K562 (cell line): ENCODE results near the gene ICAM2. TPM values are rescaled to one million over a fixed set of nuclear protein-coding genes. Genes with fewer than 3 reads are reported as not detected.
A peak's percentile ranks its signal among the peaks of the same experiment; 100 is the strongest.

Source experiments
- ATAC-seq: fragments of 200-7000 bp; cut with Tn5 transposase; 3 replicates; pipeline ENCODE4 v1.9.1; 2020; ENCODE audit warnings: moderate library complexity
- BruUV-seq: library from RNA; stranded (reverse); fragments of 400-500 nt; replicated peaks from 2 replicates; lab custom pipeline; 2021; lab: Mats Ljungman, UMichigan
- CTCF ChIA-PET: fragments of 300-600 bp; formaldehyde crosslinking; extraction: SDS; loops from one replicate; lab custom pipeline; 2021; ENCODE audit warnings: low intra/inter-chr PET ratio; lab: Yijun Ruan, JAX
- POLR2A ChIA-PET: fragments of 300-600, 350-650 bp; sonication (Branson Sonifier 250); formaldehyde crosslinking; extraction: SDS; loops from one replicate; lab custom pipeline; 2021; ENCODE audit warnings: antibody characterized with exemption, inconsistent platforms; lab: Yijun Ruan, JAX
- DNase-seq, 4 experiments: peaks; one replicate each; pipeline versions ENCODE4 v3.0.0 to v3.0.0-alpha.2; 2011 to 2018; ENCODE audit warnings: low spot score in 3 of 4, mixed read lengths in 3 of 4; ENCODE audit errors: extremely low read depth in 1 of 4
- FAIRE-seq: peaks from 2 replicates; lab custom pipeline; 2011; peaks lifted over from hg19 to GRCh38; lab: Jason Lieb, UNC
- H2AFZ ChIP-seq: 2 replicates; pipeline ENCODE4 v1.6.0; 2011; ENCODE audit warnings: low read depth, low read length, control low read depth, inconsistent platforms
- H3K27ac ChIP-seq: fragments of 200-600 bp; 3 replicates; pipeline ENCODE4 v1.8.0; 2011; ENCODE audit warnings: low read depth, mild to moderate bottlenecking, control low read depth, inconsistent platforms, low read length, moderate library complexity, mixed read lengths; ENCODE audit errors: extremely low read depth
- H3K27me3 ChIP-seq, 2 experiments: fragments of 300-600 bp in 1 of 2; 2 replicates in 1 of 2; 3 replicates in 1 of 2; pipeline versions ENCODE4 v1.6.0 to v1.8.0; 2011; ENCODE audit warnings: inconsistent platforms in 2 of 2, low read length in 2 of 2, mild to moderate bottlenecking in 1 of 2, mixed read lengths in 1 of 2, moderate library complexity in 1 of 2; ENCODE audit not compliant: control insufficient read depth in 2 of 2, insufficient read depth in 2 of 2
- H3K36me3 ChIP-seq: fragments of 300-600 bp; 3 replicates; pipeline ENCODE4 v1.8.0; 2011; ENCODE audit warnings: mild to moderate bottlenecking, low read length, inconsistent platforms; ENCODE audit not compliant: control insufficient read depth, insufficient read depth
- H3K4me1 ChIP-seq, 2 experiments: fragments of 200-600 bp in 1 of 2; replicated peaks in 1 of 2; 2 replicates in 1 of 2; 3 replicates in 1 of 2; pipeline versions ENCODE4 v1.5.1 to v1.8.0; 2011; ENCODE audit warnings: inconsistent platforms in 2 of 2, low read length in 2 of 2, mild to moderate bottlenecking in 1 of 2, mixed read lengths in 1 of 2, moderate library complexity in 1 of 2; ENCODE audit not compliant: control insufficient read depth in 2 of 2, insufficient read depth in 2 of 2
- H3K4me2 ChIP-seq: 2 replicates; pipeline ENCODE4 v1.6.1; 2011; ENCODE audit warnings: low read length, control low read depth, inconsistent platforms, mixed read lengths; ENCODE audit not compliant: insufficient read depth
- H3K4me3 ChIP-seq: fragments of 200-600 bp; sonication (generic), shearing (Covaris generic); 2 replicates; pipeline ENCODE4 v1.5.1; 2016; ENCODE audit warnings: control low read depth, inconsistent platforms
- H3K79me2 ChIP-seq: fragments of 200-600 bp; 3 replicates; pipeline ENCODE4 v1.8.0; 2011; ENCODE audit warnings: low read length, inconsistent platforms; ENCODE audit not compliant: control insufficient read depth, insufficient read depth
- H3K9ac ChIP-seq, 2 experiments: 2 replicates each; pipeline versions ENCODE4 v1.6.0 to v1.6.1; 2011; ENCODE audit warnings: low read depth in 2 of 2, low read length in 2 of 2, control low read depth in 1 of 2, inconsistent platforms in 1 of 2, mild to moderate bottlenecking in 1 of 2, mixed read lengths in 1 of 2; ENCODE audit not compliant: insufficient read depth in 1 of 2
- H3K9me1 ChIP-seq: one replicate; pipeline ENCODE4 v1.6.0; 2011; ENCODE audit warnings: inconsistent platforms, mild to moderate bottlenecking, low read length, moderate library complexity; ENCODE audit not compliant: control insufficient read depth, insufficient read depth
- H3K9me3 ChIP-seq: replicated peaks from 2 replicates; pipeline ENCODE4 v1.5.1; 2011; ENCODE audit warnings: low read depth, low read length, inconsistent platforms; ENCODE audit not compliant: control insufficient read depth, insufficient read depth
- H4K20me1 ChIP-seq: replicated peaks from 2 replicates; pipeline ENCODE4 v1.6.1; 2011; ENCODE audit warnings: low read length, inconsistent platforms, mixed read lengths; ENCODE audit not compliant: control insufficient read depth, insufficient read depth
- ARID2 ChIP-seq: fragments of 450-650 bp; IDR thresholded peaks from 2 replicates; pipeline ENCODE4 v1.6.1; 2017; ENCODE audit warnings: antibody characterized with exemption, mild to moderate bottlenecking
- COPS2 ChIP-seq: fragments of 450-650 bp; conservative IDR thresholded peaks from 2 replicates; pipeline ENCODE4 v1.6.1; 2016; ENCODE audit warnings: mild to moderate bottlenecking, moderate library complexity
- MYNN ChIP-seq, 2 experiments: sonication (generic); formaldehyde crosslinking in 1 of 2; IDR thresholded peaks; 2 replicates each; pipeline versions ENCODE4 v1.5.0 to v1.6.1; 2016 to 2020; ENCODE audit warnings: antibody characterized with exemption in 1 of 2, missing genetic modification reagents in 1 of 2
- NBN ChIP-seq: fragments of 450-650 bp; IDR thresholded peaks from 2 replicates; pipeline ENCODE4 v1.6.1; 2016; ENCODE audit warnings: low read depth, mild to moderate bottlenecking
- NCOR1 ChIP-seq: fragments of 450-650 bp; IDR thresholded peaks from 2 replicates; pipeline ENCODE4 v1.6.1; 2016; ENCODE audit warnings: mild to moderate bottlenecking, moderate library complexity
- NELFE ChIP-seq: IDR thresholded peaks from 2 replicates; pipeline ENCODE4 v1.6.1; 2011; ENCODE audit warnings: mild to moderate bottlenecking; ENCODE audit not compliant: insufficient read depth, insufficient read length
- NRF1 ChIP-seq, 2 experiments: fragments of 450-650 bp; IDR thresholded peaks in 1 of 2; conservative IDR thresholded peaks in 1 of 2; 2 replicates each; pipeline ENCODE4 v1.6.1; 2014; ENCODE audit warnings: mild to moderate bottlenecking in 2 of 2
- SP2 ChIP-seq: IDR thresholded peaks from 2 replicates; pipeline ENCODE4 v1.6.1; 2011; ENCODE audit warnings: mild to moderate bottlenecking, low read depth, low read length, moderate library complexity; ENCODE audit not compliant: poor library complexity, severe bottlenecking; ENCODE audit errors: extremely low read depth
- ZNF140 ChIP-seq: fragments of 250-450 bp; sonication (Bioruptor Pico); IDR thresholded peaks from 2 replicates; pipeline ENCODE4 v1.8.0; 2021; ENCODE audit warnings: moderate library complexity, mild to moderate bottlenecking, inconsistent platforms
- ZNF584 ChIP-seq: fragments of 200-800 bp; sonication (Bioruptor generic); IDR thresholded peaks from 2 replicates; pipeline ENCODE4 v1.6.1; 2016; ENCODE audit warnings: low read depth, mild to moderate bottlenecking, missing genetic modification characterization, missing compliant biosample characterization
- ZNF830 ChIP-seq: fragments of 250-450 bp; sonication (Bioruptor Pico); IDR thresholded peaks from 2 replicates; pipeline ENCODE4 v1.5.0; 2021; ENCODE audit warnings: mild to moderate bottlenecking
- WGBS: fragments of 100-300 bp; shearing (Covaris generic); methylation state at CpG from one replicate; pipeline ENCODE4 v1.1.6; 2016; ENCODE audit warnings: low coverage, mixed read lengths; ENCODE audit not compliant: insufficient coverage; ENCODE audit errors: missing lambda C conversion rate; 5-methylcytosine and 5-hydroxymethylcytosine counted together
- in situ Hi-C: fragments of 300-500 bp; cut with MboI; formaldehyde crosslinking; loops from 4 replicates; pipeline ENCODE4 v1.15.0; 2018; ENCODE audit warnings: inconsistent platforms, mixed read lengths
- intact Hi-C: fragments of 100-400 bp; cut with micrococcal nuclease; formaldehyde crosslinking; loops from 2 replicates; pipeline ENCODE4 v1.14.2; 2022
- polyA plus RNA-seq, 8 experiments: library from polyadenylated mRNA; depleted of rRNA in 4 of 8; stranded (reverse) in 5 of 8; unstranded in 3 of 8; fragments of >200 nt; fragmentation: Nextera tagmentation in 2 of 8; fragmentation: Illumina TruSeq in 1 of 8; extraction: Ambion mirVana in 2 of 8; extraction: Trizol in 1 of 8; gene quantifications; 2 replicates each; pipeline versions ENCODE4 v1.2.1 to v1.2.3, GENCODE V29; 2011 to 2014; ENCODE audit warnings: inconsistent platforms in 1 of 8, missing spikeins in 1 of 8
- total RNA-seq, 7 experiments: library from RNA; depleted of rRNA in 6 of 7; stranded (reverse); fragments of >200 nt in 6 of 7; fragmentation: Illumina TruSeq in 2 of 7; extraction: Trizol in 2 of 7; gene quantifications; 2 replicates each; pipeline versions ENCODE4 v1.2.1 to v1.2.3, GENCODE V29; 2011 to 2021; ENCODE audit warnings: low replicate concordance in 1 of 7
- TF ChIP-seq, protein P1 (sequence below): sonication (generic); formaldehyde crosslinking; IDR thresholded peaks from 2 replicates; pipeline ENCODE4 v1.8.0; 2022; ENCODE audit warnings: missing genetic modification reagents, mild to moderate bottlenecking, moderate library complexity, borderline replicate concordance
- TF ChIP-seq, protein P2 (sequence below): fragments of 450-650 bp; formaldehyde crosslinking; IDR thresholded peaks from 2 replicates; pipeline ENCODE4 v1.4.0; 2020; ENCODE audit warnings: mild to moderate bottlenecking
- TF ChIP-seq, protein P3 (sequence below): IDR thresholded peaks from 2 replicates; pipeline ENCODE4 v1.6.1; 2011; ENCODE audit warnings: borderline replicate concordance, low read depth, mild to moderate bottlenecking, moderate library complexity, low read length; ENCODE audit not compliant: insufficient read depth, poor library complexity, severe bottlenecking
- TF ChIP-seq, protein P4 (sequence below): conservative IDR thresholded peaks from 2 replicates; pipeline ENCODE4 v1.6.1; 2011; ENCODE audit warnings: low read depth, mild to moderate bottlenecking, low read length; ENCODE audit not compliant: control insufficient read depth

The ICAM2 gene
- total and polyA plus RNA-seq, 9 of the 15 experiments (the other 6 are each of a cell fraction or from before 2014, with no cell fraction given): 37.9 to 89.4 (median 60.6) TPM

GRCh38 chr17:63984651-63985386, 35.6 kb downstream of the ICAM2 start (continued):
- TF ChIP-seq, protein P1, sequence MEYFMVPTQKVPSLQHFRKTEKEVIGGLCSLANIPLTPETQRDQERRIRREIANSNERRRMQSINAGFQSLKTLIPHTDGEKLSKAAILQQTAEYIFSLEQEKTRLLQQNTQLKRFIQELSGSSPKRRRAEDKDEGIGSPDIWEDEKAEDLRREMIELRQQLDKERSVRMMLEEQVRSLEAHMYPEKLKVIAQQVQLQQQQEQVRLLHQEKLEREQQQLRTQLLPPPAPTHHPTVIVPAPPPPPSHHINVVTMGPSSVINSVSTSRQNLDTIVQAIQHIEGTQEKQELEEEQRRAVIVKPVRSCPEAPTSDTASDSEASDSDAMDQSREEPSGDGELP (CRISPR knock-in tag): peak; percentile 97
- peak; percentile 27; the same call in 1 of the 2 replicates for TF ChIP-seq MYNN (IDR thresholded peaks at IDR 0.05)
- TF ChIP-seq MYNN (CRISPR knock-in tag; IDR thresholded peaks at IDR 0.05): no peak
- no peak for TF ChIP-seq NCOR1
- peak; percentile 33; the same call in 1 of the 2 replicates for TF ChIP-seq NBN
- TF ChIP-seq NELFE: no peak
- TF ChIP-seq ZNF140 (CRISPR knock-in tag): no peak
- TF ChIP-seq, protein P2, sequence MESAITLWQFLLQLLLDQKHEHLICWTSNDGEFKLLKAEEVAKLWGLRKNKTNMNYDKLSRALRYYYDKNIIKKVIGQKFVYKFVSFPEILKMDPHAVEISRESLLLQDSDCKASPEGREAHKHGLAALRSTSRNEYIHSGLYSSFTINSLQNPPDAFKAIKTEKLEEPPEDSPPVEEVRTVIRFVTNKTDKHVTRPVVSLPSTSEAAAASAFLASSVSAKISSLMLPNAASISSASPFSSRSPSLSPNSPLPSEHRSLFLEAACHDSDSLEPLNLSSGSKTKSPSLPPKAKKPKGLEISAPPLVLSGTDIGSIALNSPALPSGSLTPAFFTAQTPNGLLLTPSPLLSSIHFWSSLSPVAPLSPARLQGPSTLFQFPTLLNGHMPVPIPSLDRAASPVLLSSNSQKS (CRISPR knock-in tag): no peak

DNA sequence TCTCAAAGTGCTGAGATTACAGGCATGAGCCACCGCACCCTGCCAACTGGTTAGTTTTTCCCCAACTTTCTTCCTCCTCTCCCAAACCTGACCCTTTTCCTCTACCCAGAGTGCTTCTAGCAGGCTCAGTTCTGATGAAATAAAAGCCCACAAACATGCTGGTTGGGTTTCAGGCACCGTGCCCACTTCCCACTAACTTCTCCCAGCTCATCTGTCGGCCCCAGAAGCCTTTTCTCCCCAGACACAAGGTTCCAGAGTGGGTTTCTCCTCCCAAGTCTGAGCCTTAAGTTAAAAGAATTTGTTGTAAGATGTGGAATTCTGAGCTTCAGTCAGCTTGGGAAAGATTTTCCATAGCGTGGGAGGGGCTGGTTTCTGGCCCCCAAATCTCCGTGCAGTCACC, 36.2 kb downstream of the ICAM2 start:
- no peak for DNase-seq
- ChIA-PET CTCF (no interaction called here), POLR2A (interaction anchor here (1.3 kb wide), 1 partner anchor 8 kb away, joined by 3 read pairs; no protein-coding TSS in a partner anchor)
- Histone ChIP-seq H3K9me3 (no peaks in the 10 kb centered on the region; the same call in none of the 2 replicates), H3K4me2 (no peak overlapping the region), H3K27ac (no peak overlapping the region), H2AFZ (no peak overlapping the region), H3K9ac (no peak overlapping the region), H4K20me1 (no peaks in the 10 kb centered on the region), H3K79me2 (no peaks in the 10 kb centered on the region), H3K4me1 (peaks cover 7 to 26% of the 10 kb centered on the region in 2 experiments; a peak in 4 of 5 replicates), H3K4me3 (no peak overlapping the region), H3K9me1 (no peaks in the 10 kb centered on the region), H3K36me3 (no peaks in the 10 kb centered on the region), H3K27me3 (peaks cover 0 to under 1% of the 10 kb centered on the region in 2 experiments; a peak in 1 of 5 replicates)
- in situ Hi-C loops (no loop called here), intact Hi-C loops (no loop called here)
- ATAC-seq: no peak
- WGBS: 18% methylated on average over 4 of the region's 5 CpGs
- no TSS peak for BruUV-seq
- no peak for FAIRE-seq
- TF ChIP-seq, protein P3, sequence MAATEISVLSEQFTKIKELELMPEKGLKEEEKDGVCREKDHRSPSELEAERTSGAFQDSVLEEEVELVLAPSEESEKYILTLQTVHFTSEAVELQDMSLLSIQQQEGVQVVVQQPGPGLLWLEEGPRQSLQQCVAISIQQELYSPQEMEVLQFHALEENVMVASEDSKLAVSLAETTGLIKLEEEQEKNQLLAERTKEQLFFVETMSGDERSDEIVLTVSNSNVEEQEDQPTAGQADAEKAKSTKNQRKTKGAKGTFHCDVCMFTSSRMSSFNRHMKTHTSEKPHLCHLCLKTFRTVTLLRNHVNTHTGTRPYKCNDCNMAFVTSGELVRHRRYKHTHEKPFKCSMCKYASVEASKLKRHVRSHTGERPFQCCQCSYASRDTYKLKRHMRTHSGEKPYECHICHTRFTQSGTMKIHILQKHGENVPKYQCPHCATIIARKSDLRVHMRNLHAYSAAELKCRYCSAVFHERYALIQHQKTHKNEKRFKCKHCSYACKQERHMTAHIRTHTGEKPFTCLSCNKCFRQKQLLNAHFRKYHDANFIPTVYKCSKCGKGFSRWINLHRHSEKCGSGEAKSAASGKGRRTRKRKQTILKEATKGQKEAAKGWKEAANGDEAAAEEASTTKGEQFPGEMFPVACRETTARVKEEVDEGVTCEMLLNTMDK: no peak
- TF ChIP-seq SP2 (no peak), COPS2 (no peak), NRF1 (conservative IDR thresholded peaks at IDR 0.05 in 1 of 2, IDR thresholded peaks at IDR 0.05 in 1 of 2) (no peak), ZNF830 (no peak), ZNF584 (CRISPR knock-in tag) (no peak), ARID2 (no peak)
- TF ChIP-seq, protein P4, sequence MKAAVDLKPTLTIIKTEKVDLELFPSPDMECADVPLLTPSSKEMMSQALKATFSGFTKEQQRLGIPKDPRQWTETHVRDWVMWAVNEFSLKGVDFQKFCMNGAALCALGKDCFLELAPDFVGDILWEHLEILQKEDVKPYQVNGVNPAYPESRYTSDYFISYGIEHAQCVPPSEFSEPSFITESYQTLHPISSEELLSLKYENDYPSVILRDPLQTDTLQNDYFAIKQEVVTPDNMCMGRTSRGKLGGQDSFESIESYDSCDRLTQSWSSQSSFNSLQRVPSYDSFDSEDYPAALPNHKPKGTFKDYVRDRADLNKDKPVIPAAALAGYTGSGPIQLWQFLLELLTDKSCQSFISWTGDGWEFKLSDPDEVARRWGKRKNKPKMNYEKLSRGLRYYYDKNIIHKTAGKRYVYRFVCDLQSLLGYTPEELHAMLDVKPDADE: no peak
